ENCODE data around the gene PLPP6. TPM values are rescaled to one million over a fixed set of nuclear protein-coding genes. Genes with fewer than 3 reads are reported as not detected.

Gene PLPP6
- total and polyA plus RNA-seq, 5 experiments from 2014 or later = 4.9 to 23.6 (median 6.1) TPM

- DNase-seq (peak; percentile 96 to 100 (median 99)), ATAC-seq (peak; percentile 90 to 93)
- no peak within 1 kb of the TSS for H3K27ac Mint-ChIP-seq
- peaks cover 12 to 13% (median 12%) of the 10 kb centered on the region in 4 donors for H3K4me1 Mint-ChIP-seq
- H3K4me3 Mint-ChIP-seq = no peak within 1 kb of the TSS
- H3K36me3 Mint-ChIP-seq = peaks cover 5 to 10% (median 6%) of the 10 kb centered on the region in 3 donors
- POLR2A ChIA-PET = interaction anchor here (0.6 to 9.4 kb wide), 25 partner anchors 10 to 1156 kb away, joined by 3 to 142 read pairs (median 4); partner anchors contain the start of genes AK3, JAK2, PLPP6 and RCL1
- H3K9me3 Mint-ChIP-seq = no peaks in the 10 kb centered on the region
- peaks cover 0 to 5% (median 0%) of the 10 kb centered on the region in 5 donors for H3K27me3 Mint-ChIP-seq
Measured at GRCh38 chr9:4679268-4680172, 17.4 kb downstream of the PLPP6 start, which contains the start of gene CDC37L1. Gene CDC37L1, plus strand, starts transcription at chr9:4679569. Its CDS starts 199 bp downstream, at chr9:4679768.

GRCh38 chr9:4680173-4680525 lies 18.1 kb downstream of the PLPP6 start:
- peaks cover 17 to 20% (median 18%) of the 10 kb centered on the region in 4 donors for H3K4me1 Mint-ChIP-seq
- peak in 1 of 2 donors; percentile 1 for ATAC-seq

GRCh38 chr9:4680750-4681149 lies 18.7 kb downstream of the PLPP6 start:
- POLR2A ChIA-PET = interaction anchor here (1.6 to 9.4 kb wide), 2 partner anchors 17 to 60 kb away, joined by 5 to 142 read pairs; partner anchors contain the start of genes AK3, PLPP6 and SPATA6L
- no peak overlapping the region for H3K4me3 Mint-ChIP-seq
- H3K4me1 Mint-ChIP-seq = peaks cover 17 to 23% (median 20%) of the 10 kb centered on the region in 4 donors
- DNase-seq (no peak), ATAC-seq (no peak)
- no peak overlapping the region for H3K27ac Mint-ChIP-seq
- peaks cover 0 to under 1% (median 0%) of the 10 kb centered on the region in 5 donors for H3K27me3 Mint-ChIP-seq
- no peaks in the 10 kb centered on the region for H3K9me3 Mint-ChIP-seq
- H3K36me3 Mint-ChIP-seq = peaks cover 2 to 23% (median 7%) of the 10 kb centered on the region in 3 donors

More at GRCh38 chr9:4680173-4680525, 18.1 kb downstream of the PLPP6 start:
- Mint-ChIP-seq H3K4me3 (no peak overlapping the region), H3K27ac (no peak overlapping the region), H3K27me3 (peaks cover 0 to 5% (median 0%) of the 10 kb centered on the region in 5 donors), H3K9me3 (no peaks in the 10 kb centered on the region), H3K36me3 (peaks cover 6 to 17% (median 10%) of the 10 kb centered on the region in 3 donors)
- POLR2A ChIA-PET = interaction anchor here (1.3 to 9.4 kb wide), 12 partner anchors 12 to 1153 kb away, joined by 3 to 142 read pairs (median 5); partner anchors contain the start of genes AK3, JAK2, PLPP6 and SPATA6L
- peak in 1 of 10 donors; percentile 37 for DNase-seq

- H3K27ac Mint-ChIP-seq = peak overlapping the region in 9 of 10 donors; percentile 0 to 85 (median 48)
- H3K9me3 Mint-ChIP-seq = no peaks in the 10 kb centered on the region
- no peaks in the 10 kb centered on the region for H3K27me3 Mint-ChIP-seq
- POLR2A ChIA-PET = no interaction called here
- H3K4me1 Mint-ChIP-seq = peaks cover 23 to 37% (median 30%) of the 10 kb centered on the region in 4 donors
- peak overlapping the region in 4 of 10 donors; percentile 5 to 46 (median 28) for H3K4me3 Mint-ChIP-seq
- DNase-seq = no peak
- H3K36me3 Mint-ChIP-seq = peaks cover 0 to 50% (median 6%) of the 10 kb centered on the region in 3 donors
- ATAC-seq = no peak
Measured at GRCh38 chr9:4684820-4685219, 22.7 kb downstream of the PLPP6 start.

- no peaks in the 10 kb centered on the region for H3K9me3 Mint-ChIP-seq
- peaks cover 0 to 62% (median 6%) of the 10 kb centered on the region in 3 donors for H3K36me3 Mint-ChIP-seq
- POLR2A ChIA-PET = no interaction called here
- peaks cover 26 to 48% (median 39%) of the 10 kb centered on the region in 4 donors for H3K4me1 Mint-ChIP-seq
- ATAC-seq (no peak), DNase-seq (no peak)
- peak overlapping the region in 6 of 10 donors; percentile 2 to 65 (median 8) for H3K27ac Mint-ChIP-seq
- H3K4me3 Mint-ChIP-seq = peak overlapping the region in 1 of 10 donors; percentile 24
- H3K27me3 Mint-ChIP-seq = no peaks in the 10 kb centered on the region
Measured at GRCh38 chr9:4686112-4686511, 24.0 kb downstream of the PLPP6 start.

- DNase-seq (no peak), ATAC-seq (no peak)
- Mint-ChIP-seq H3K4me3 (no peak overlapping the region), H3K36me3 (peaks cover 0 to 67% (median 6%) of the 10 kb centered on the region in 3 donors), H3K9me3 (no peaks in the 10 kb centered on the region), H3K27ac (peak overlapping the region in 2 of 10 donors; percentile 13 to 14), H3K27me3 (no peaks in the 10 kb centered on the region), H3K4me1 (peaks cover 28 to 53% (median 42%) of the 10 kb centered on the region in 4 donors)
- POLR2A ChIA-PET = no interaction called here
Measured at GRCh38 chr9:4686584-4686983, 24.5 kb downstream of the PLPP6 start.

- POLR2A ChIA-PET = no interaction called here
- no peak overlapping the region for H3K4me3 Mint-ChIP-seq
- H3K36me3 Mint-ChIP-seq = peaks cover 4 to 75% (median 6%) of the 10 kb centered on the region in 3 donors
- DNase-seq = no peak
- ATAC-seq = no peak
- H3K27ac Mint-ChIP-seq = peak overlapping the region in 5 of 10 donors; percentile 6 to 82 (median 42)
- H3K4me1 Mint-ChIP-seq = peaks cover 24 to 51% (median 36%) of the 10 kb centered on the region in 4 donors
- H3K9me3 Mint-ChIP-seq = no peaks in the 10 kb centered on the region
- no peaks in the 10 kb centered on the region for H3K27me3 Mint-ChIP-seq
Measured at GRCh38 chr9:4689021-4689420, 26.9 kb downstream of the PLPP6 start.

- ATAC-seq (no peak), DNase-seq (no peak)
- no peaks in the 10 kb centered on the region for H3K9me3 Mint-ChIP-seq
- H3K4me3 Mint-ChIP-seq = peak overlapping the region in 1 of 10 donors; percentile 18
- H3K27me3 Mint-ChIP-seq = no peaks in the 10 kb centered on the region
- POLR2A ChIA-PET = no interaction called here
- H3K27ac Mint-ChIP-seq = peak overlapping the region in 5 of 10 donors; percentile 40 to 78 (median 55)
- H3K36me3 Mint-ChIP-seq = peaks cover 5 to 76% (median 10%) of the 10 kb centered on the region in 3 donors
- peaks cover 19 to 46% (median 31%) of the 10 kb centered on the region in 4 donors for H3K4me1 Mint-ChIP-seq
Measured at GRCh38 chr9:4689687-4690104, 27.6 kb downstream of the PLPP6 start.

- Mint-ChIP-seq H3K4me1 (peaks cover 16 to 42% (median 29%) of the 10 kb centered on the region in 4 donors), H3K4me3 (no peak overlapping the region), H3K9me3 (no peaks in the 10 kb centered on the region), H3K27ac (peak overlapping the region in 6 of 10 donors; percentile 44 to 78 (median 53)), H3K27me3 (no peaks in the 10 kb centered on the region), H3K36me3 (peaks cover under 1 to 75% (median 14%) of the 10 kb centered on the region in 3 donors)
- POLR2A ChIA-PET = no interaction called here
- DNase-seq = no peak
- no peak for ATAC-seq
Measured at GRCh38 chr9:4690144-4690543, 28.1 kb downstream of the PLPP6 start.

GRCh38 chr9:4691795-4692194 lies 29.7 kb downstream of the PLPP6 start:
- Mint-ChIP-seq H3K9me3 (no peaks in the 10 kb centered on the region), H3K4me3 (no peak overlapping the region), H3K27me3 (no peaks in the 10 kb centered on the region), H3K36me3 (peaks cover 0 to 70% (median 16%) of the 10 kb centered on the region in 3 donors), H3K27ac (peak overlapping the region in 1 of 10 donors; percentile 50), H3K4me1 (peaks cover 13 to 44% (median 25%) of the 10 kb centered on the region in 4 donors)
- DNase-seq = no peak
- POLR2A ChIA-PET = interaction anchor here (0.8 to 1.2 kb wide), 3 partner anchors 10 to 26 kb away, joined by 3 to 4 read pairs (median 3); partner anchors contain the start of genes CDC37L1 and SPATA6L
- no peak for ATAC-seq

- H3K4me1 Mint-ChIP-seq = peaks cover 5 to 29% (median 10%) of the 10 kb centered on the region in 4 donors
- H3K36me3 Mint-ChIP-seq = peaks cover 0 to 81% (median 14%) of the 10 kb centered on the region in 3 donors
- H3K9me3 Mint-ChIP-seq = no peaks in the 10 kb centered on the region
- H3K27ac Mint-ChIP-seq = peak overlapping the region in 1 of 10 donors; percentile 8
- H3K27me3 Mint-ChIP-seq = no peaks in the 10 kb centered on the region
- H3K4me3 Mint-ChIP-seq = no peak overlapping the region
- no peak for ATAC-seq
- POLR2A ChIA-PET = interaction anchor here (0.6 kb wide), 1 partner anchor 21 kb away, joined by 3 read pairs; the partner anchor contains the start of gene CDC37L1
- DNase-seq = no peak
Measured at GRCh38 chr9:4700091-4700490, 38.0 kb downstream of the PLPP6 start.

- no peak for DNase-seq
- Mint-ChIP-seq H3K9me3 (no peaks in the 10 kb centered on the region), H3K27ac (peak overlapping the region in 4 of 10 donors; percentile 4 to 36 (median 16)), H3K27me3 (no peaks in the 10 kb centered on the region), H3K36me3 (peaks cover 0 to 83% (median 12%) of the 10 kb centered on the region in 3 donors), H3K4me3 (no peak overlapping the region), H3K4me1 (peaks cover 6 to 22% (median 11%) of the 10 kb centered on the region in 4 donors)
- POLR2A ChIA-PET = no interaction called here
- no peak for ATAC-seq
Measured at GRCh38 chr9:4700932-4701331, 38.8 kb downstream of the PLPP6 start.
